Retinal pigment epithelial cell (primary cell): ENCODE results near the gene HSPA14.

ENCODE experiments used
- DNase-seq: peaks from one replicate; pipeline ENCODE4 v3.0.0-alpha.2; 2010; ENCODE audit warnings: low read depth
- H3K4me3 ChIP-seq: 2 replicates; pipeline ENCODE4 v1.5.1; 2011; ENCODE audit warnings: mild to moderate bottlenecking, low read length, control low read depth, moderate library complexity
- CTCF ChIP-seq: conservative IDR thresholded peaks from 2 replicates; pipeline ENCODE4 v1.5.1; 2011; ENCODE audit warnings: low read depth, low read length, control low read depth, inconsistent platforms

The HSPA14 gene

DNA sequence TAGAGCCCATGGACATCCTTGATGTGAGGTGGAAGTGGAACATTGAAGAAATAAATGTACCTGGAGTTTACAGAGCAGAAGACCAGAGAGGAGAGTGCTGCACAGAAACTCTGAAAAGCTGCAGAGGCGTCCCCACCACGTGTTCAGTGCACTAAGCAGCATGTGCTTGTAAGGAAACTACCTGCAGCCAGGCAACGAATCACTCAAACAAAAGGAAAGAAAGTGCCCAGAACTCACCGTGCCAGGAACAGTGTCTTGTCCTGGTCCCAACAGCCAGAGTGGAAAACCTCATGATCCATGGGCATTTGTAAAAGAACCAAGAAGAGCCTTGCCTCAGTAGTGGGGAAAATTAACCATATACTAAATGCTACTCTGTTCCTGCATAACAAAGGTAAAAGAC, 72.8 kb downstream of the HSPA14 start:
- DNase-seq: no peak
- TF ChIP-seq CTCF: no peak
- H3K4me3 ChIP-seq: no peak overlapping the region

- TF ChIP-seq CTCF: no peak
Observed at GRCh38 chr10:14911801-14912200, 73.7 kb downstream of the HSPA14 start.

GRCh38 chr10:14916600-14916999, 78.5 kb downstream of the HSPA14 start:
- H3K4me3 ChIP-seq: no peak overlapping the region
- no peak for DNase-seq
- TF ChIP-seq CTCF: no peak

More at GRCh38 chr10:14911801-14912200, 73.7 kb downstream of the HSPA14 start:
- DNase-seq: no peak
- H3K4me3 ChIP-seq: no peak overlapping the region

DNA sequence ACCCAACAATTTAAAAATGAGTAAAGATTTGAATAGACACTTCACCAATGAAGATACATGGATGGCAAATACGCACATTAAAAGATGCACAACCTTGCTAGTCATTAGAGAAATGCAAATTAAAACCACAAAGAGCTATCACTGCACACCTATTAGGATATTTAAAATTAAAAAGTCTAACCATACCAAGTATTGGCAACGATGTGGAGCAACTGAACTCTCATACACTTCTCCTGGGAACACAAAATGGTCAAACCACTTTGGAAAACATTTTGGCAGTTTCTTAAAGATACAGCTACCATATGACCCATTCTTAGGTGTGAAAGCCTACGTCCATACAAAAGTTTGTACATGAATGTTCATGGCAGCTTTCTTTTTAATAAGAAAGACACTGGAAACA, 79.7 kb downstream of the HSPA14 start:
- TF ChIP-seq CTCF: no peak
- H3K4me3 ChIP-seq: no peak overlapping the region

GRCh38 chr10:14918964-14919363, 80.9 kb downstream of the HSPA14 start:
- no peak overlapping the region for H3K4me3 ChIP-seq
- no peak for TF ChIP-seq CTCF
- DNase-seq: no peak

More for the DNA sequence above, 79.7 kb downstream of the HSPA14 start:
- DNase-seq: no peak
